ENCODE results near the gene GALNT9.
"Not testable (repeated sequence)": the region's sequence is repeated elsewhere in the genome, so short reads cannot be mapped to it uniquely, and the experiment has no call there.

The GALNT9 gene

GRCh38 chr12:132314516-132315233 lies 14.7 kb downstream of the GALNT9 start:
- in situ Hi-C loops (cut with MboI; ENCODE audit: low sequenced_read_pairs) = no loop called here

GRCh38 chr12:132314035-132314434 lies 15.4 kb downstream of the GALNT9 start:
- in situ Hi-C loops (cut with MboI; ENCODE audit: low sequenced_read_pairs) = no loop called here

DNA sequence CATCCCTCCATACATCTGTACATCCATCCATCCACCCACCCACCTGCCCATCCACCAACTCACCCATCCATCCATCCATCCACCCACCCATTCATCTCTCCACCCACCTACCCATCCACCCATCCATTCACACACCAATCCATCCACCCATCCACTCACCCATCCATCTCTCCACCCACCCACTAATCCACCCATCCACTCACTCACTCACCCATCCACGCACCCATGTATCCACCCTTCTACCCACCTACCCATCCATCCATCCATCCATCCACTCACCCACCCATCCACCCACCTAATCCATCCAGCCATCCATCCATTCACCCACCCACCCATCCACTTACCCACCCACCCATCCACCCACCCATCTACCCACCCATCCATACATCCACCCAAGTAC lies 16.2 kb downstream of the GALNT9 start:
- in situ Hi-C loops (cut with MboI; ENCODE audit: low sequenced_read_pairs) = no loop called here

DNA sequence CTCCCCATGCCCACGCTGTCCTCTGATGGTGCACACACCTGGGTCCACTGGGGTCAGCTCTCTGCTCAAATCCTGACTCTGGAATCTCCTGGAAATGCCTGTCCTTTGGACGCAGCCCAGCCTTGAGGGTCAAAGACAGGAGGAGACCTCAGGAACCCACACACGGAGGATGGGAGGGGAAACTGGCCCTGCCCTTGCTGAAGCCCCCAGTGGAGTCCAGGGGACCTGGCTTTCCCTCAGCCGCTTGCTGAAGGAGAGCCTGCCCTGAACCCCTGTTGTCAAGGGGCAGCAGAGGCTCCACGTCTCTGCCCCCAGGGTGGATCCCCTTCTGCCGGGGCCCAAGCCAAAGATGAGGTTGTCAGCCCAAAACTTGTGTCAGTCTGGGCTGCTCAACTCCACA lies 16.9 kb downstream of the GALNT9 start:
- in situ Hi-C loops (cut with MboI; ENCODE audit: low sequenced_read_pairs) = no loop called here

DNA sequence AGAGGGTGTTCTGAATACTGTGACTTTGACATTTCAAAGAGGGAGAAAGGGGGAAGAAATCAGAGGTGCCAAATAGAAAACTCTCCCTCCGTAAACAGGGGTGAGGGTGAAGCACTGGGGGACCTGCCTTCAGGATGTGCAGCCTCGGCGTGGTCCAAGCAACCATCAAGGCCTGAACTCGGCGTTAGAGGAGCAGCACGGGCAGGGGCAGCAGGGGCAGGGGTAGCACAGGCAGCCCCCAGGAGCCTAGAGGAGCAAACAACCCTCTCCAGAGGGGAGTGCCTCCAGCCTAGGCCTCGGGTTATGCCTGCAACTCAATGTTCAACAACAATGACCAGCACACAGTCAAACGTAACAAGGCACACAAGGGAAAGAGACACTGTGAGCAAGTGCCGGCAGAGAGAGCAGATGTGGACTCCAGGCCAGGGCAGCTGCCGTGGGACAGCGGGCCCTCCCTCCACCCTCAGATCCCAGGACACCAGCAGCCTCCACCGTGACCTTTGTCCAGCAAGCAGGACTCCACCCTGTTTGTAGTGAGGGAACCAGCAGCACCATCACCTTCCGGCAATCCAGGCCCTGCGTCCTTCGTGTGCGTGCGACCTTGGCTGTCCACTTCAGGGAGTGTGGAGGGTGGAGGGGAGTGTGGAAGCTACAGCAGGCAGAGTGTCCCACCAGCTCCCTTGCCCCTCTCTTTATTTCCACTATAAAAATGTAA lies 18.0 kb downstream of the GALNT9 start:
- in situ Hi-C loops (cut with MboI; ENCODE audit: low sequenced_read_pairs) = no loop called here

- in situ Hi-C loops (cut with MboI; ENCODE audit: low sequenced_read_pairs) = no loop called here
Measured at GRCh38 chr12:132310181-132311040, 19.0 kb downstream of the GALNT9 start.

DNA sequence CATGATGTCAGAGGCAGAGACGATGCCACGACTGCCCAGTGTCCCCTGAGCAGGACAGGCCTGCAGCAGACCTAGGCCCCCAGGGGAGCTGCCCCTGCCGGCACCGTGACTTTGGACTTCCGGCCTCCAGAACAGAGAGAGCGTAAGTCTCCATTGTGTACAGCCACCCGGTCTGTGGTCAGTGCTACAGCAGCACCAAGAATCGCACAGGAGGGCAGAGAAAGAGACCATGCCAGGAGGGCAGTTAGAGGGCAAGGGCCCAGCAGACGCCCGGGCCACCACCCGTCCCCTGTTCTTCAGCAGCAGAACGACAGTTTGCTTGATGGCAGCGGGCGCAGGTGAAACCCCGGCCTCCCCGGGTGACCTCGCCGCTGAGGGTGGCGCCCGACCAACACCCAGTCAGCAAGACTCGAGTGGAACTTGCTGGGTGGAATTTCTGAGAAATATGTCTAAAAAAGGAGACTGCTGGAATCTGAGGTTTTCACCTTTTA lies 19.7 kb downstream of the GALNT9 start:
- in situ Hi-C loops (cut with MboI; ENCODE audit: low sequenced_read_pairs) = no loop called here

GRCh38 chr12:132308853-132309595 lies 20.4 kb downstream of the GALNT9 start:
- in situ Hi-C loops (cut with MboI; ENCODE audit: low sequenced_read_pairs) = no loop called here

- in situ Hi-C loops (cut with MboI; ENCODE audit: low sequenced_read_pairs) = no loop called here
Measured at GRCh38 chr12:132307976-132308852, 21.2 kb downstream of the GALNT9 start.

GRCh38 chr12:132306885-132307191 lies 22.6 kb downstream of the GALNT9 start:
- in situ Hi-C loops (cut with MboI; ENCODE audit: low sequenced_read_pairs) = no loop called here

DNA sequence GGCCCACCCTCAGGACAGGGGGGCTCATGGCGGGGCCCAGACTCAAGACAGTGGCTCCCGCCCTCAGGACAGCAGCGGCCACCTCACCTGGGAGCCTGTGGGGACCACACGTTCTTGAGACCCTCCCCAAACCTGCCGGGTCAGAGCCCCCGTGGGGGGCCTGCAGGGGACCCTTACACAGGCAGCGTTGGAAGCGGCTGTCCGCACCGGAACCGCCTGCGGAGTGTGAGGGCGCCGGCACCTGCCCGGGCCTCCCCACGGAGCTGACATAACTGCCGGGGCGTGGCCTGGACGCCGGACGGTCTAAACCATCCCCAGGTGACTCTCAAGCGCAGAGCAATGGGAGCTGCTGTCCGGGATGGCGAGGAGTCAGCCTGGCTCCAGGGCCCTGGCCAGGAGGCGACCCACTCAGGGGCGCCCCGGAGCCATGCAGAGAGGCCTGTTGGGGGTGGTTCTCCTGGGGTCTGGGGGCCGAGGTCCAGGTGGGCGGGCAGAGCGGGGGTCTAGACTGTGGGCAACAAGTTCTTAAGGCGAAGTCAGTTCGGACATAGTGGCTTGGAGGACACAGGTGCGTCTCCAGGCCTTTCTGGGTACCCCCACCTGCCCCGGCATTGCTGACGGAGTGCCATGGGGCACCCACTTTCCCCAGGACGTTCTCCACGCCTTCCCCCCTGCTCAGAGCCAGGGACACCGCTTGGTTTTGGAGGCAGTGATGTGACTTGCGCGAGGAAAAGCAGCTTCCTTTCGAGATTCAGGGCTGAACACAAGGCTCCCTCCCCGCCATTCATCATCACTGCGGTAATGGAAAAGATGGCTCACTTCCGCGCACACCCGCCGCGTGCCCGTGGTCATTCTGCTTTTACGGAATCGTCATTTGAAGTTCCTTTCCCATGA lies 23.2 kb downstream of the GALNT9 start:
- in situ Hi-C loops (cut with MboI; ENCODE audit: low sequenced_read_pairs) = no loop called here

DNA sequence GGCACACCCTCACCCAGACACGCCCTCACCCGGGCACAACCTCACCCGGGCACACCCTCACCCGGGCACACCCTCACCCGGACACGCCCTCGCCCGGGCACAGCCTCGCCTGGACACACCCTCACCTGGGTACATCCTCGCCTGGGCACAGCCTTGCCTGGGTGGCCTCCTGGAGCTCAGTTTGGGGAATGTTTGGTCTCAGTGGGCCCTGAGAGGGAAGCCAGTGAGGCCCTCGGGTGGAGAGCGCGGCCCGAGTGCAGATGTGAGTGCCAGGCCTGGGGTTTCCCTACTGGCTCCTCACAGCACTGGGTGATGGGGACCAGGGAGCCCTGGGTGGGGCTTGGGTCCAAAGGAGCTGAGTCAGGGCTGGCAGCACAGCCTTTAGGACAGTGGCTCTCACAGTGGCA lies 23.8 kb downstream of the GALNT9 start:
- in situ Hi-C loops (cut with MboI; ENCODE audit: low sequenced_read_pairs) = no loop called here

- in situ Hi-C loops (cut with MboI; ENCODE audit: low sequenced_read_pairs) = not testable (repeated sequence)
Measured at GRCh38 chr12:132304866-132305265, 24.5 kb downstream of the GALNT9 start.

GRCh38 chr12:132303853-132304373 lies 25.5 kb downstream of the GALNT9 start:
- in situ Hi-C loops (cut with MboI; ENCODE audit: low sequenced_read_pairs) = not testable (repeated sequence)

GRCh38 chr12:132302466-132303358 lies 26.7 kb downstream of the GALNT9 start:
- in situ Hi-C loops (cut with MboI; ENCODE audit: low sequenced_read_pairs) = no loop called here

DNA sequence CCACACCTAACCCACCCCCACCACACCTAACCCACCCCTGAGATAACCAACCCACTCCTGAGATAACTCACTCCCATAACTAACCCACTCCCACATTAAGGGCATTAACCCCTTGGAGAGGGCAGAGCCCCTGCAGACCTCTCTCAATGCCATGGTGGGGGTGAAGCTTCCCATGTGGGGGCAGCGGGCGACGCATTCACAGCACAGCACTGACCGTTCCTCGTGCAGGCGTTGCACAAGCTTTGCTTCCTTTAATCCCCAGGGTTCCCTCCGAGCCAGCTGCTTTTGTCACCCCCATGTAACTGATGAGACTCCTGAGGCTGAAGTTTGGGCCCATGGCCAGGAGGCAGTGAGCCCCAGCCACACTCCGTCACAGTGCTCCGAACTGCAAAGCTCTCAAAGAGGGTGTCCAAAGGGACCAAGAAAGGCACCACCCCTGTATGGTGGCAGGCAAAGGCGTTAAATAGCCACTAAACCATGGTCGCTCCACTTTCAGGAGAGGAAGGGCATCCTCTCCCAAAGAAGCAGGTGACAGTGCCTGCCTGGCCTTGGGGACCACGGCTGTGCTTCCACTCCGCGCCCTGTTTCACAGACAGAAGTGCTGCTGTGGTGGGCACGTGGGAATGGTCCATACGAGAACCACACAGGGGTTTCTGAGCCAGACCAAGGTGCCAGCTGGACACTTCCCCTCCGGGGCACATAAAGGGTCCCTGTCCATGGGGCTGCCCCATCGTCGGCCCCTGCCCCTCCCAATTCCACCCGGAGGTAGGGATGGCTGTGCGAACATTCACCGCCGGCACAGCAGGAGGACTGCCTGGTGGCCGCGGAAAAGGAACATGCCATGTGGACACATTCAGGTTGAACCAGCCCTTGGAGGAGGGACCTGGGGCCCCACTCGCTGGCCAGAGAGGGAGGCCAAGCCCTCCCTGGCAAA lies 28.3 kb downstream of the GALNT9 start:
- in situ Hi-C loops (cut with MboI; ENCODE audit: low sequenced_read_pairs) = no loop called here

DNA sequence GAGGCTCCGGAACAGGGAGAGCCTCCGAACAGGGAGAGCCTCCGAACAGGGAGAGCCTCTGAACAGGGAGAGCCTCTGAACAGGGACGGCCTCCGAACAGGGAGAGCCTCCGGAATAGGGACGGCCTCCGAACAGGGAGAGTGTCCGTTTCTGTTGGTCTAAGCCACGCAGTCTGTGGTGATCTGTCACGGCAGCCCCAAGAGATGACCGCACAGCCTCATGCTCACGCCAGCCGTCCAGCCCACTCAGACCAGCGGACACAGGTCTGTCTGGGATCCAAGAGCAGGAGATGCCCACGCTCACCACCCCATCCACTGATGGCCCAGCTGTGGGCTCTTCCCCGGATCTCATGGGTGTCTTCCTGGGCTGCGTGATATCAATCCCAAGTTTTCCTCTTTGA lies 33.3 kb downstream of the GALNT9 start:
- in situ Hi-C loops (cut with MboI; ENCODE audit: low sequenced_read_pairs) = no loop called here

All from HL-60/S4 (cell line).